IMR-90 (cell line): ENCODE results near the gene OR2T4. TPM values are rescaled to one million over a fixed set of nuclear protein-coding genes. Genes with fewer than 3 reads are reported as not detected.

Experiments used
- ATAC-seq: fragments of 200-7000 bp; cut with Tn5 transposase; 2 replicates; pipeline ENCODE4 v1.9.1; 2020; ENCODE audit warnings: low read depth, mild to moderate bottlenecking, moderate library complexity
- BruUV-seq: library from RNA; stranded (reverse); fragments of 400-500 nt; replicated peaks from 2 replicates; lab custom pipeline; 2021; lab: Mats Ljungman, UMichigan
- CTCF ChIA-PET: fragments of 300-600 bp; formaldehyde crosslinking; extraction: SDS; loops from one replicate; lab custom pipeline; 2021; ENCODE audit warnings: antibody characterized with exemption; lab: Yijun Ruan, JAX
- POLR2A ChIA-PET: fragments of 300-600 bp; sonication (Branson Sonifier 250); formaldehyde crosslinking; loops from one replicate; lab custom pipeline; 2022; ENCODE audit warnings: antibody characterized with exemption; ENCODE audit not compliant: unreplicated experiment; lab: Charles Lee
- DNase-seq: peaks from one replicate; pipeline ENCODE4 v3.0.0; 2013
- H2AFZ ChIP-seq: replicated peaks from 2 replicates; pipeline ENCODE3; 2013; ENCODE audit warnings: low read length, mild to moderate bottlenecking; ENCODE audit not compliant: poor library complexity
- H2AK5ac ChIP-seq: 2 replicates; pipeline ENCODE4 v1.6.1; 2013; ENCODE audit warnings: low read depth, low read length, inconsistent platforms
- H2AK9ac ChIP-seq: replicated peaks from 2 replicates; pipeline ENCODE3; 2013; ENCODE audit warnings: mild to moderate bottlenecking, low read depth, low read length, moderate library complexity; ENCODE audit not compliant: poor library complexity
- H2BK120ac ChIP-seq: 2 replicates; pipeline ENCODE4 v1.6.1; 2013; ENCODE audit warnings: low read depth, low read length, inconsistent platforms
- H2BK15ac ChIP-seq: 3 replicates; pipeline ENCODE4 v1.6.1; 2013; ENCODE audit warnings: low read depth, low read length, inconsistent platforms
- H2BK20ac ChIP-seq: 2 replicates; pipeline ENCODE4 v1.6.1; 2013; ENCODE audit warnings: low read depth, mild to moderate bottlenecking, inconsistent platforms, low read length, moderate library complexity
- H2BK5ac ChIP-seq: 2 replicates; pipeline ENCODE4 v1.6.1; 2013; ENCODE audit warnings: mild to moderate bottlenecking, low read depth, low read length, inconsistent platforms; ENCODE audit not compliant: poor library complexity, severe bottlenecking
- H3K14ac ChIP-seq: replicated peaks from 2 replicates; pipeline ENCODE4 v1.6.1; 2013; ENCODE audit warnings: low read depth, low read length, inconsistent platforms
- H3K18ac ChIP-seq: 2 replicates; pipeline ENCODE4 v1.6.1; 2013; ENCODE audit warnings: low read depth, low read length, control low read depth
- H3K23ac ChIP-seq: 2 replicates; pipeline ENCODE4 v1.6.1; 2013; ENCODE audit warnings: low read depth, low read length, inconsistent platforms
- H3K27ac ChIP-seq: 2 replicates; pipeline ENCODE4 v1.5.1; 2013; ENCODE audit warnings: mild to moderate bottlenecking, control low read depth, low read length; ENCODE audit not compliant: insufficient read depth
- H3K27me3 ChIP-seq: 2 replicates; pipeline ENCODE4 v1.6.1; 2013; ENCODE audit warnings: low read length; ENCODE audit not compliant: control insufficient read depth, insufficient read depth
- H3K36me3 ChIP-seq: 2 replicates; pipeline ENCODE4 v1.6.1; 2013; ENCODE audit warnings: low read length, mixed read lengths; ENCODE audit not compliant: control insufficient read depth, insufficient read depth
- H3K4ac ChIP-seq: 2 replicates; pipeline ENCODE4 v1.6.1; 2013; ENCODE audit warnings: low read depth, low read length, inconsistent platforms
- H3K4me1 ChIP-seq: 2 replicates; pipeline ENCODE4 v1.6.1; 2013; ENCODE audit warnings: low read length, mixed read lengths; ENCODE audit not compliant: control insufficient read depth, insufficient read depth
- H3K4me2 ChIP-seq: 2 replicates; pipeline ENCODE4 v1.6.1; 2013; ENCODE audit warnings: low read depth, mild to moderate bottlenecking, control low read depth, low read length, moderate library complexity
- H3K4me3 ChIP-seq: 2 replicates; pipeline ENCODE4 v1.5.1; 2013; ENCODE audit warnings: low read depth, mild to moderate bottlenecking, control low read depth, low read length, moderate library complexity; ENCODE audit not compliant: insufficient read depth
- H3K56ac ChIP-seq: 2 replicates; pipeline ENCODE4 v1.6.1; 2013; ENCODE audit warnings: low read length, inconsistent platforms; ENCODE audit not compliant: insufficient read depth; ENCODE audit errors: extremely low read depth
- H3K79me1 ChIP-seq, 2 experiments: 2 replicates each; pipeline ENCODE4 v1.6.1; 2013; ENCODE audit warnings: low read length in 2 of 2, inconsistent platforms in 1 of 2, low read depth in 1 of 2
- H3K9ac ChIP-seq: 2 replicates; pipeline ENCODE4 v1.6.1; 2013; ENCODE audit warnings: low read depth, low read length, control low read depth
- H3K9me1 ChIP-seq: 2 replicates; pipeline ENCODE4 v1.6.1; 2013; ENCODE audit warnings: low read length, inconsistent platforms; ENCODE audit not compliant: insufficient read depth
- H3K9me3 ChIP-seq: 2 replicates; pipeline ENCODE4 v1.6.1; 2013; ENCODE audit warnings: low read length; ENCODE audit not compliant: control insufficient read depth, insufficient read depth
- H4K20me1 ChIP-seq: 2 replicates; pipeline ENCODE4 v1.6.1; 2013; ENCODE audit warnings: low read length, inconsistent platforms; ENCODE audit not compliant: insufficient read depth
- H4K5ac ChIP-seq: 2 replicates; pipeline ENCODE4 v1.6.1; 2013; ENCODE audit warnings: mild to moderate bottlenecking, low read depth, low read length, control low read depth
- H4K8ac ChIP-seq, 2 experiments: 2 replicates each; pipeline ENCODE4 v1.6.1; 2013; ENCODE audit warnings: low read depth in 2 of 2, low read length in 2 of 2, control low read depth in 1 of 2, inconsistent platforms in 1 of 2
- H4K91ac ChIP-seq: 2 replicates; pipeline ENCODE4 v1.6.1; 2013; ENCODE audit warnings: low read depth, low read length, inconsistent platforms; ENCODE audit not compliant: insufficient read depth
- BHLHE40 ChIP-seq: fragments of 150-350 bp; IDR thresholded peaks from 2 replicates; pipeline ENCODE4 v1.6.1; 2016; ENCODE audit warnings: mild to moderate bottlenecking, low read depth, low read length
- MAZ ChIP-seq: IDR thresholded peaks from 2 replicates; pipeline ENCODE4 v1.6.1; 2012; ENCODE audit warnings: low read depth, mild to moderate bottlenecking, low read length, improper control_type of control experiment, moderate library complexity, borderline replicate concordance
- MXI1 ChIP-seq: IDR thresholded peaks from 2 replicates; pipeline ENCODE4 v1.6.1; 2012; ENCODE audit warnings: low read depth, mild to moderate bottlenecking, low read length, moderate library complexity, borderline replicate concordance
- NFE2L2 ChIP-seq: fragments of 150-350 bp; IDR thresholded peaks from 2 replicates; pipeline ENCODE4 v1.6.1; 2016; ENCODE audit warnings: low read depth, mild to moderate bottlenecking, low read length
- POLR2A ChIP-seq: IDR thresholded peaks from 2 replicates; pipeline ENCODE4 v1.6.1; 2012; ENCODE audit warnings: mild to moderate bottlenecking, low read depth, low read length
- RAD21 ChIP-seq: IDR thresholded peaks from 2 replicates; pipeline ENCODE4 v1.6.1; 2012; ENCODE audit warnings: low read length, improper control_type of control experiment
- RCOR1 ChIP-seq: IDR thresholded peaks from 2 replicates; pipeline ENCODE4 v1.6.1; 2012; ENCODE audit warnings: mild to moderate bottlenecking, low read length, improper control_type of control experiment; ENCODE audit not compliant: insufficient replicate concordance
- WGBS, 2 experiments: methylation state at CpG; one replicate each; pipeline versions ENCODE4 v1.1.5 to v1.1.7; 2013; ENCODE audit warnings: missing lambda C conversion rate in 2 of 2; ENCODE audit not compliant: insufficient read length in 1 of 2; ENCODE audit errors: extremely low coverage in 2 of 2; 5-methylcytosine and 5-hydroxymethylcytosine counted together
- dilution Hi-C: fragments of 300-500 bp; cut with HindIII; formaldehyde crosslinking; loops from one replicate; pipeline ENCODE4 v1.14.3; 2018; ENCODE audit warnings: low sequenced_read_pairs; ENCODE audit not compliant: unreplicated experiment
- in situ Hi-C: fragments of 300-500 bp; cut with MboI; formaldehyde crosslinking; loops from 3 replicates; pipeline ENCODE4 v1.14.3; 2019; ENCODE audit warnings: low sequenced_read_pairs, inconsistent platforms, mixed read lengths
- intact Hi-C: fragments of 100-400 bp; cut with micrococcal nuclease; formaldehyde crosslinking; loops from 2 replicates; pipeline ENCODE4 v1.10.0; 2022
- polyA plus RNA-seq, 3 experiments: library from polyadenylated mRNA; depleted of rRNA; stranded (reverse); fragments of >200 nt; gene quantifications; 2 replicates each; pipeline ENCODE4 v1.2.3, GENCODE V29; 2012; ENCODE audit warnings: low replicate concordance in 1 of 3
- total RNA-seq: library from RNA; depleted of rRNA; stranded (reverse); fragments of >200 nt; gene quantifications from 2 replicates; pipeline ENCODE4 v1.2.3, GENCODE V29; 2012
- TF ChIP-seq, protein P1 (sequence below): fragments of 150-350 bp; IDR thresholded peaks from 2 replicates; pipeline ENCODE4 v1.6.1; 2016; ENCODE audit warnings: low read depth, mild to moderate bottlenecking, low read length, moderate library complexity, borderline replicate concordance
- TF ChIP-seq, protein P2 (sequence below): fragments of 150-350 bp; IDR thresholded peaks from 2 replicates; pipeline ENCODE4 v1.6.1; 2017; ENCODE audit warnings: mild to moderate bottlenecking, antibody characterized with exemption, low read length, low read depth

The OR2T4 gene
- total and polyA plus RNA-seq, 2 of the 4 experiments (the other 2 are of a cell fraction) = not detected

DNA sequence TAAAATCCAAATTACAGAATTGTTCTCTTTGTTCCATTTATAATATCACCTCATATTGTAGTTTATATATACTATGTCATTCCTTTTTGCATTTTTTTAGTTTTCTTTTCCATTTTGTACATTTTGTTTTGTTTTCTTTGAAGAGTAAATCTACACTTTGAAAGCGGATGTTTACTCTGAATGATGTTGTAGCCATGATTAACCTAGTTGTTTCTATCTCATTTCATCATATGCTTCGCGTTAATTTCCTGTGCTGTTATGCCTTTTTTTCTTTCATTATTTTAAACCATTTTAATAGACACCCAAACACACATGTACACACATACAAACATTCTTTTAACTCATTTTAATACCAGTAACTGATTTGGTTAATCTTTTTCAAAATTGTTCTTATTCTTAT, 19.4 kb downstream of the OR2T4 start:
- no peak overlapping the region for H2AK9ac ChIP-seq
- H4K5ac ChIP-seq = no peak overlapping the region
- TF ChIP-seq MXI1 = no peak
- no peak for TF ChIP-seq MAZ
- TF ChIP-seq, protein P1, sequence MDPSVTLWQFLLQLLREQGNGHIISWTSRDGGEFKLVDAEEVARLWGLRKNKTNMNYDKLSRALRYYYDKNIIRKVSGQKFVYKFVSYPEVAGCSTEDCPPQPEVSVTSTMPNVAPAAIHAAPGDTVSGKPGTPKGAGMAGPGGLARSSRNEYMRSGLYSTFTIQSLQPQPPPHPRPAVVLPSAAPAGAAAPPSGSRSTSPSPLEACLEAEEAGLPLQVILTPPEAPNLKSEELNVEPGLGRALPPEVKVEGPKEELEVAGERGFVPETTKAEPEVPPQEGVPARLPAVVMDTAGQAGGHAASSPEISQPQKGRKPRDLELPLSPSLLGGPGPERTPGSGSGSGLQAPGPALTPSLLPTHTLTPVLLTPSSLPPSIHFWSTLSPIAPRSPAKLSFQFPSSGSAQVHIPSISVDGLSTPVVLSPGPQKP = no peak
- TF ChIP-seq BHLHE40 = no peak
- no peak for TF ChIP-seq RCOR1
- no peak for TF ChIP-seq RAD21
- no peak for TF ChIP-seq POLR2A
- TF ChIP-seq, protein P2, sequence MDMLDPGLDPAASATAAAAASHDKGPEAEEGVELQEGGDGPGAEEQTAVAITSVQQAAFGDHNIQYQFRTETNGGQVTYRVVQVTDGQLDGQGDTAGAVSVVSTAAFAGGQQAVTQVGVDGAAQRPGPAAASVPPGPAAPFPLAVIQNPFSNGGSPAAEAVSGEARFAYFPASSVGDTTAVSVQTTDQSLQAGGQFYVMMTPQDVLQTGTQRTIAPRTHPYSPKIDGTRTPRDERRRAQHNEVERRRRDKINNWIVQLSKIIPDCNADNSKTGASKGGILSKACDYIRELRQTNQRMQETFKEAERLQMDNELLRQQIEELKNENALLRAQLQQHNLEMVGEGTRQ = no peak
- TF ChIP-seq NFE2L2 = no peak
- no peaks in the 10 kb centered on the region for H3K79me1 ChIP-seq
- H3K27me3 ChIP-seq = no peaks in the 10 kb centered on the region
- no peaks in the 10 kb centered on the region for H3K4me1 ChIP-seq
- H3K27ac ChIP-seq = no peak overlapping the region
- H3K9me3 ChIP-seq = peaks cover 8% of the 10 kb centered on the region
- ATAC-seq (no peak), DNase-seq (no peak)
- no peaks in the 10 kb centered on the region for H4K20me1 ChIP-seq
- no peak overlapping the region for H2BK15ac ChIP-seq
- H3K18ac ChIP-seq = no peak overlapping the region
- no peak overlapping the region for H3K4ac ChIP-seq
- no peak overlapping the region for H2BK5ac ChIP-seq
- no peak overlapping the region for H2BK120ac ChIP-seq
- WGBS, 2 experiments = no CpG with 5 or more reads among the region's 3 CpGs
- no peaks in the 10 kb centered on the region for H3K36me3 ChIP-seq
- dilution Hi-C loops (no loop called here), in situ Hi-C loops (no loop called here), intact Hi-C loops (no loop called here)
- POLR2A ChIA-PET = no interaction called here
- no peak overlapping the region for H3K4me2 ChIP-seq
- H2AFZ ChIP-seq = no peak overlapping the region
- H3K4me3 ChIP-seq = no peak overlapping the region
- no TSS peak for BruUV-seq
- no peak overlapping the region for H3K9ac ChIP-seq
- H2BK20ac ChIP-seq = no peak overlapping the region
- H3K23ac ChIP-seq = no peak overlapping the region
- CTCF ChIA-PET = no interaction called here
- H2AK5ac ChIP-seq = no peak overlapping the region
- H3K9me1 ChIP-seq = no peaks in the 10 kb centered on the region
- no peak overlapping the region for H4K91ac ChIP-seq
- no peak overlapping the region for H3K14ac ChIP-seq
- H4K8ac ChIP-seq = no peak overlapping the region
- H3K56ac ChIP-seq = no peak overlapping the region
